WERI-Rb-1 (cell line): ENCODE measurements around the gene CALD1.

ENCODE experiments used
- DNase-seq: peaks from one replicate; pipeline ENCODE4 v3.0.0-alpha.2; 2020
- H3K27ac ChIP-seq: fragments of 250-450 bp; sonication (Bioruptor Pico); 2 replicates; pipeline ENCODE4 v1.5.1; 2020; ENCODE audit warnings: mild to moderate bottlenecking, moderate library complexity
- H3K27me3 ChIP-seq: fragments of 250-450 bp; sonication (Bioruptor Pico); 2 replicates; pipeline ENCODE4 v1.5.1; 2021; ENCODE audit warnings: mild to moderate bottlenecking, low read depth, moderate library complexity; ENCODE audit not compliant: insufficient read depth, severe bottlenecking
- H3K36me3 ChIP-seq: fragments of 250-450 bp; sonication (Bioruptor Pico); 2 replicates; pipeline ENCODE4 v1.5.1; 2020; ENCODE audit warnings: mild to moderate bottlenecking, moderate library complexity
- H3K4me3 ChIP-seq: 2 replicates; pipeline ENCODE4 v1.5.1; 2011; ENCODE audit warnings: low read depth, mild to moderate bottlenecking, control low read depth, low read length
- H3K9me3 ChIP-seq: fragments of 250-450 bp; sonication (Bioruptor Pico); 2 replicates; pipeline ENCODE4 v1.5.1; 2021; ENCODE audit warnings: mild to moderate bottlenecking, moderate library complexity; ENCODE audit not compliant: severe bottlenecking
- TF ChIP-seq, protein P1 (sequence below): IDR thresholded peaks from 2 replicates; pipeline ENCODE4 v1.5.1; 2011; ENCODE audit warnings: low read depth, mild to moderate bottlenecking, control low read depth, inconsistent platforms, low read length

CALD1 gene

DNA sequence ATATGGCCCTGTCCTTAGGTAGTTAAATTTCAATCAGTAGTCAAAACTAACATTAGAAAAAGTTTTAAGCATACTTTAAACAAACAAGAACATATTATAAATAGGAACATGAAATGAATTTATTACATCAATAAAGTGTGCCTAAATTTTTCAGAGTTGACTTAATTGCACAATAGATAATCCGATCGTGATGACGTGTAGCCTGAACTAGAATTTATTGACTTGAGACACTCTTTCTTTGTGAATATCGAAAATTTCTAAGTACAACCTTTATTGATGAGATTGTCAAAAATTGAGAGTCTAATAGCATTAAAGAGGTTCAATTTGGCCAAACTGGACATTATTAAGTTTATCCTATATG lies 56.0 kb downstream of the CALD1 start:
- Histone ChIP-seq H3K36me3 (no peaks in the 10 kb centered on the region), H3K27me3 (no peaks in the 10 kb centered on the region), H3K4me3 (no peak overlapping the region), H3K27ac (no peak overlapping the region), H3K9me3 (no peaks in the 10 kb centered on the region)
- no peak for DNase-seq
- TF ChIP-seq, protein P1, sequence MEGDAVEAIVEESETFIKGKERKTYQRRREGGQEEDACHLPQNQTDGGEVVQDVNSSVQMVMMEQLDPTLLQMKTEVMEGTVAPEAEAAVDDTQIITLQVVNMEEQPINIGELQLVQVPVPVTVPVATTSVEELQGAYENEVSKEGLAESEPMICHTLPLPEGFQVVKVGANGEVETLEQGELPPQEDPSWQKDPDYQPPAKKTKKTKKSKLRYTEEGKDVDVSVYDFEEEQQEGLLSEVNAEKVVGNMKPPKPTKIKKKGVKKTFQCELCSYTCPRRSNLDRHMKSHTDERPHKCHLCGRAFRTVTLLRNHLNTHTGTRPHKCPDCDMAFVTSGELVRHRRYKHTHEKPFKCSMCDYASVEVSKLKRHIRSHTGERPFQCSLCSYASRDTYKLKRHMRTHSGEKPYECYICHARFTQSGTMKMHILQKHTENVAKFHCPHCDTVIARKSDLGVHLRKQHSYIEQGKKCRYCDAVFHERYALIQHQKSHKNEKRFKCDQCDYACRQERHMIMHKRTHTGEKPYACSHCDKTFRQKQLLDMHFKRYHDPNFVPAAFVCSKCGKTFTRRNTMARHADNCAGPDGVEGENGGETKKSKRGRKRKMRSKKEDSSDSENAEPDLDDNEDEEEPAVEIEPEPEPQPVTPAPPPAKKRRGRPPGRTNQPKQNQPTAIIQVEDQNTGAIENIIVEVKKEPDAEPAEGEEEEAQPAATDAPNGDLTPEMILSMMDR = no peak

DNA sequence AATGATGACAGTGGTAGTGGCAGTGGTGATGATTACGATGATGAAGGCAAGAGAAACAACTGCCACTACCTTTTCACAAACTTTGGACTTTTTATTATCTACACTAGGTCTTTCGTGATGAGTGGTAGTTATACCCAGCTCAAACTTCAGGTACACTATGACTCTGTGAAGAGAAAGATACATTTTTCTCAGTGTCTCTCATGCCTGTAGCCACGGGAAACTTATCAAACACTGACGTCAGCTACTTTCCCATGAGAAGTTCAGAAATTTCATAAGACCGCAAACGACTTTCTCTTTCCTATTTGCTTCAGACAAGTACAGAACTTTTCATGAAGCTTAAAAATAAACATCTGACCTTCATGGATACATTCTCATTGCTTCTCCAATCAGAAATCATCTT lies 57.0 kb downstream of the CALD1 start:
- DNase-seq = no peak
- TF ChIP-seq, protein P1 = no peak
- Histone ChIP-seq H3K27ac (no peak overlapping the region), H3K9me3 (no peaks in the 10 kb centered on the region), H3K27me3 (no peaks in the 10 kb centered on the region), H3K4me3 (no peak overlapping the region), H3K36me3 (no peaks in the 10 kb centered on the region)

DNA sequence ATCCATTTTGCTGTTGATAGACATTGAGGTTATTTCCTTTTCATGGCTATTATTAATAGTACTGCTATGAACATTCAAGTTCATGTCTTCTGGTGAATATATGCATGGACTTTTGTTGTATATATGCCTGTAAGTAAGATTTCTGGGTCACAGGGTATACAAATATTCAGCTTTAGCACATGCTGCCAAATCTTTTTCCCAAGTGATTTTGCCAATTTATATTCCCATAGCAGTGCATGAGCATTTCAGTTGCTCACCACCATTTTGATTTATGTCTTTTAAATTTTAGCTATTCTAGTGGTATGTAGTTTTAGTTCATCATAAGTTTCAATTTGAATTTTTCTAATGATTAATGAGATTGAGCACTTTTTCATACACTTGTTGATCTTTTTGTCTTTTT lies 59.9 kb downstream of the CALD1 start:
- H3K27me3 ChIP-seq = no peaks in the 10 kb centered on the region
- TF ChIP-seq, protein P1 = no peak
- H3K9me3 ChIP-seq = no peaks in the 10 kb centered on the region
- H3K27ac ChIP-seq = no peak overlapping the region
- DNase-seq = no peak
- H3K4me3 ChIP-seq = no peak overlapping the region
- H3K36me3 ChIP-seq = no peaks in the 10 kb centered on the region

DNA sequence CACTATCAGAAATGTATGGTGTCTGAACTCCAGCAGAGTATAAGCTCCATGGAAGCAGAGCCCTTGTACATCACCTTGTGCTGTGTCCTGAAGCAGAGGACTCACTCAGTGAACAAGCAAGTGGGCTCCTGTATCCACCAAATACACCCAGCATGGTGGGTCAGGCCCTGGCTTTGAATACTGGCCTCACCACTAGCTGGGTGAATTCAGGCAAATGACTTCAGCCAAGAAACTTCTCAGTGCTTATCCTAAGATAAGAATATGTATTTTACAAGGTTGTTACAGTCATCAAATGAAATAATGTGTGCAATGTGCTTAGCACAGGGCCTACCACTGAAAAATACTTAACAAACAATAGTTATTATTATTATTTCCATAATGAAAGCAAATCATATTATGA lies 62.6 kb downstream of the CALD1 start:
- no peak for DNase-seq
- H3K4me3 ChIP-seq = no peak overlapping the region
- TF ChIP-seq, protein P1 = no peak
- H3K27me3 ChIP-seq = no peaks in the 10 kb centered on the region
- H3K27ac ChIP-seq = no peak overlapping the region
- H3K9me3 ChIP-seq = no peaks in the 10 kb centered on the region
- H3K36me3 ChIP-seq = no peaks in the 10 kb centered on the region

DNA sequence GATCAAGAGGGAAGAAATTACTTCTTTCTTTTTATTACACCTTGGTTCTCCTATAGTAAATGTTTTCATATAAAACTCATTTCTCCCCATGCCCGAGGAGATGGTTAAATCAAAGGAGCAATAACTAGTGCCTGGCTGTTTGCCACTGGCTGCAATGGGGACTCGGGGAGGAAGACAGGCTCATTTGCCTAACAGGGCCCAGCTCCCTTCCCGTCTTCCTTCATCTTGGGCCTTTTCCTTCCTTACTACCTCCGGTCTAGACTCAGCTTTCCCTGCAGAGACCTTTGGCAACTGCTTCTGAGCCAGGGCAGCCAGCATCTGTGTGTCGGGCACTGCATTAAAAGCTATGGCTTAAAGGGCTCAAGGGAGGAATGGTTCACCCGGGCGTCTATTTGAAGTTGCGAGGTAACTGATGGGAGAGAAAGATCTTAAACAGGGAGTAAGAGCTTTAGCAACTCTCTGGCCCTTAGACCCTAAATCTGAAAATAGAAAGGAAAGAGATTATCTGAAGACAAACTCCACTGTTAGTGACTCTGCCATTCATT lies 63.5 kb downstream of the CALD1 start:
- Histone ChIP-seq H3K4me3 (no peak overlapping the region), H3K36me3 (no peaks in the 10 kb centered on the region), H3K27me3 (no peaks in the 10 kb centered on the region), H3K27ac (no peak overlapping the region), H3K9me3 (no peaks in the 10 kb centered on the region)
- no peak for DNase-seq
- TF ChIP-seq, protein P1 = no peak

DNA sequence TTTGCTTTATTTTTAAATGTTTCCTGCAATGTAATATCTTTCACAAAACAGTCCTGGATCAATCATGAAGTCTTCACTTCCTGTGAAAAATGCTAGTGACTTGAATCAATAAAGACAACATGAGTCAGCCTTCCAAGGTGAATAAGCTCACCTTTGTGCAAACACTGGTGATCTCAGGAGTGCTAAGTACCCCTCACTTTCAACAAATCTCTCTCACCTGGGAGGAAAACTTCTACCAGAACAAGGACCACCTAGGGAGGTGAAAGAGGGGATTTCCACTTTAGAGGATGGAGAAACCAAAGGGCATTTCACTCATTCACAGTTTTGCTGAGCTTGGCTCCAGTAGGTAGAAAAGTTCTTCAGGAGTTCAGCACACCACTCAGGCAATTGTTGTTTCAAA lies 64.8 kb downstream of the CALD1 start:
- H3K9me3 ChIP-seq = no peaks in the 10 kb centered on the region
- TF ChIP-seq, protein P1 = no peak
- DNase-seq = no peak
- H3K36me3 ChIP-seq = no peaks in the 10 kb centered on the region
- no peaks in the 10 kb centered on the region for H3K27me3 ChIP-seq
- H3K27ac ChIP-seq = no peak overlapping the region
- H3K4me3 ChIP-seq = no peak overlapping the region
